Heart right ventricle (tissue), 16 donors: Measurements from ENCODE around the gene SRL. TPM values are rescaled to one million over a fixed set of nuclear protein-coding genes. Genes with fewer than 3 reads are reported as not detected.

Experiments
- ATAC-seq, 8 donors: fragments of 200-7000 bp; cut with Tn5 transposase; one replicate each; pipeline ENCODE4 v1.9.1; 2020; ENCODE audit warnings: mild to moderate bottlenecking in 8 of 8, moderate library complexity in 8 of 8, moderate number of reproducible peaks in 1 of 8
- DNase-seq, 2 donors: peaks; one replicate each; pipeline ENCODE4 v3.0.0-alpha.2; 2020
- H3K27ac ChIP-seq, 10 donors: fragments of 200-600 bp; sonication (generic) in 2 of 10; one replicate each; pipeline versions ENCODE4 v1.5.0 to v1.8.0; 2020 to 2022; ENCODE audit warnings: mild to moderate bottlenecking in 3 of 10
- H3K27me3 ChIP-seq, 7 donors: fragments of 200-600 bp; one replicate each; pipeline ENCODE4 v1.8.0; 2021 to 2022; ENCODE audit warnings: mild to moderate bottlenecking in 2 of 7
- H3K36me3 ChIP-seq, 9 donors: fragments of 200-600 bp; sonication (generic) in 1 of 9; one replicate each; pipeline versions ENCODE4 v1.5.0 to v1.8.0; 2020 to 2022; ENCODE audit warnings: mild to moderate bottlenecking in 2 of 9
- H3K4me1 ChIP-seq, 9 donors: fragments of 200-600 bp; sonication (generic) in 1 of 9; one replicate each; pipeline versions ENCODE4 v1.5.0 to v1.8.0; 2020 to 2022; ENCODE audit warnings: mild to moderate bottlenecking in 4 of 9
- H3K4me3 ChIP-seq, 10 donors: fragments of 200-600 bp; sonication (generic) in 2 of 10; one replicate each; pipeline versions ENCODE4 v1.5.0 to v1.8.0; 2020 to 2022; ENCODE audit warnings: mild to moderate bottlenecking in 7 of 10, moderate library complexity in 2 of 10
- H3K9me3 ChIP-seq, 11 donors: fragments of 200-600 bp in 10 of 11; sonication (generic) in 2 of 11; one replicate each; pipeline versions ENCODE4 v1.5.0 to v1.8.0; 2013 to 2022; ENCODE audit warnings: mild to moderate bottlenecking in 2 of 11, control low read depth in 1 of 11, moderate library complexity in 1 of 11
- WGBS, 2 donors: extraction: QIAGEN DNeasy Blood & Tissue Kit; methylation state at CpG; one replicate each; pipeline ENCODE4 v1.1.7; 2013; ENCODE audit warnings: inconsistent platforms in 1 of 2; 5-methylcytosine and 5-hydroxymethylcytosine counted together
- intact Hi-C, 10 donors: fragments of 100-400 bp; cut with DNase I; formaldehyde crosslinking; loops; one replicate each; pipeline versions ENCODE4 v1.11.1 to v1.14.2; 2022
- polyA plus RNA-seq, 2 donors: library from polyadenylated mRNA; stranded (reverse); fragments of 200-250 nt; gene quantifications; one replicate each; pipeline ENCODE4 v1.2.3, GENCODE V29; 2013
- total RNA-seq, 10 donors: library from RNA; stranded (reverse); fragmentation: NEBNext Ultra II Directional in 3 of 10; extraction: Animal tissue kit (Norgen Biotek cat#: 25700) in 3 of 10; gene quantifications; one replicate each; pipeline versions ENCODE4 v1.2.1 to v1.2.4, GENCODE V29; 2021 to 2023
- TF ChIP-seq, protein P1 (sequence below), 9 donors: fragments of 200-600 bp; sonication (generic) in 2 of 9; IDR thresholded peaks; one replicate each; pipeline versions ENCODE4 v1.5.0 to v1.8.0; 2021 to 2022; ENCODE audit warnings: antibody characterized with exemption in 9 of 9, mild to moderate bottlenecking in 5 of 9, moderate library complexity in 1 of 9
- donor health status: Arrhythmogenic right ventricular cardiomyopathy.
- donor health status: ischemic (EF 13 %, LVEDD 7.1; RV severe dilation, severe dysfunction).
- donor health status: healthy with polysubstance abuse.
- donor health status: DM: no; HTN: yes; CAD: no.
- donor health status: DM: no; HTN: no; CAD: no.
- donor health status: ischemic (EF 25% LVEDD 6.9; RV normal size, moderate dysfunction).
- donor health status: ischemic (EF 25% LVEDD 5.7; RV mildly dilated, moderate dysfunction).
- donor health status: healthy.
- donor health status: DM: yes; HTN: yes; CAD: no.
- donor health status: Ischemic cardiomyopathy.
- donor health status: ischemic (EF 35%, LVEDD 5.7; RV mildly dilated, moderate dysfunction).
- donor health status: nonischemic (EF 11% LVEDD 7.7; RV severe dilation, severe dysfunction).
- donor health status: DM: yes; HTN: yes; CAD: no.
- donor health status: PGD.
- donor health status: ischemic (EF 29% LVEDD 5.4; RV normal size, mild dysfunction).
- donor health status: nonischemic (EF 23%, LVEDD 6.1; RV moderate dilation, normal function).

Gene SRL
- total and polyA plus RNA-seq, 12 donors = 161 to 587 (median 478) TPM

GRCh38 chr16:4190086-4190485 is 51.8 kb downstream of the SRL start:
- WGBS, 2 donors = 49 to 50% methylated on average over 9 of the region's 9 CpGs

DNA sequence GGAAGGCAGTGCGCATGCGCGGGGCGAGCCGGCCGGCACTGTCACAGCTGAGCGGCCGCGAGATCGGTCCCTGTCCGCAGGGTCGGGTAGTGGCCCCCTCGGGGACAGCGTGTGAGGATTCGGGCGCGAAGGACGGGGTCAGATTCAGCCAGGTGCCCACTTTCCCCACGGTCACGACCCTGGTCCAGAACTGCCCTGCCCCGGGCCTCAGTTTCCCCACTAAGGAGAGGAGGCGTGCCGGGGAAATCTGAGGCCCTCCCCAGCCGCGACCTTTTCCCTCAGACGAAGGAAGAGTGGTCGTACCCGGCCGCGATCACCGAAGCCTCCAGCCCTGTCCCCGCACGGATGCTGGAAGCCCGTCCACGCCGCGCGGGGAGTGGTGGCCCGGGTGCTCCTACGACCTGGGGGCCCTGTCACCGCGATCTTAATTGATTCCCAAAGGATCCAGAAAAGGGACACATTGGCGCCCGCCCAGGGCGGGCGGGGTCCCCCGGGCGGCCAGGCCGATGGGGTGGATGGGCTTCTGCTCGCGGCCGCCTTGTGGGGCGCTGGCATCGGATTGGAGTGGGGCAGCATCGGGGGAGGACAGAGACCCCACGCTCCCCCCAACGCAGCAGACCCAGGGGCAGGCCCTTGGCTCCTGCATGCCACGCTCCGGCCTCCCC is 57.7 kb downstream of the SRL start:
- ATAC-seq = peak in 7 of 8 donors; percentile 0 to 53 (median 10)
- Histone ChIP-seq H3K4me3 (peak overlapping the region; percentile 23 to 84 (median 72)), H3K27ac (peak overlapping the region in 9 of 10 donors; percentile 93 to 100 (median 94)), H3K27me3 (peaks cover 0 to 11% (median 0%) of the 10 kb centered on the region in 7 donors), H3K4me1 (peaks cover 3 to 20% (median 8%) of the 10 kb centered on the region in 9 donors), H3K9me3 (peaks cover 0 to 3% (median 0%) of the 10 kb centered on the region in 11 donors), H3K36me3 (peaks cover 0 to 6% (median 0%) of the 10 kb centered on the region in 9 donors)
- intact Hi-C loops = loop anchor here in 6 of 10 donors (5.0 to 10.0 kb wide), 5 partner anchors 67 to 233 kb away; partner anchors contain the start of genes ADCY9 (in 4 of the 6) and CORO7 (in 1 of the 6)
- WGBS, 2 donors = 8 to 9% methylated on average over 54 to 59 of the region's 59 CpGs
- DNase-seq = peak in 1 of 2 donors; percentile 30
- TF ChIP-seq, protein P1, sequence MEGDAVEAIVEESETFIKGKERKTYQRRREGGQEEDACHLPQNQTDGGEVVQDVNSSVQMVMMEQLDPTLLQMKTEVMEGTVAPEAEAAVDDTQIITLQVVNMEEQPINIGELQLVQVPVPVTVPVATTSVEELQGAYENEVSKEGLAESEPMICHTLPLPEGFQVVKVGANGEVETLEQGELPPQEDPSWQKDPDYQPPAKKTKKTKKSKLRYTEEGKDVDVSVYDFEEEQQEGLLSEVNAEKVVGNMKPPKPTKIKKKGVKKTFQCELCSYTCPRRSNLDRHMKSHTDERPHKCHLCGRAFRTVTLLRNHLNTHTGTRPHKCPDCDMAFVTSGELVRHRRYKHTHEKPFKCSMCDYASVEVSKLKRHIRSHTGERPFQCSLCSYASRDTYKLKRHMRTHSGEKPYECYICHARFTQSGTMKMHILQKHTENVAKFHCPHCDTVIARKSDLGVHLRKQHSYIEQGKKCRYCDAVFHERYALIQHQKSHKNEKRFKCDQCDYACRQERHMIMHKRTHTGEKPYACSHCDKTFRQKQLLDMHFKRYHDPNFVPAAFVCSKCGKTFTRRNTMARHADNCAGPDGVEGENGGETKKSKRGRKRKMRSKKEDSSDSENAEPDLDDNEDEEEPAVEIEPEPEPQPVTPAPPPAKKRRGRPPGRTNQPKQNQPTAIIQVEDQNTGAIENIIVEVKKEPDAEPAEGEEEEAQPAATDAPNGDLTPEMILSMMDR (IDR thresholded peaks at IDR 0.05) = no peak

More at GRCh38 chr16:4190086-4190485, 51.8 kb downstream of the SRL start:
- peak in 7 of 8 donors; percentile 18 to 76 (median 62) for ATAC-seq
- TF ChIP-seq, protein P1 (IDR thresholded peaks at IDR 0.05) = no peak
- Histone ChIP-seq H3K27me3 (peaks cover 0 to 11% (median 0%) of the 10 kb centered on the region in 7 donors), H3K36me3 (peaks cover 0 to 37% (median 8%) of the 10 kb centered on the region in 9 donors), H3K27ac (peak overlapping the region in 5 of 10 donors; percentile 10 to 63 (median 31)), H3K9me3 (no peaks in the 10 kb centered on the region), H3K4me1 (peaks cover 0 to 36% (median 14%) of the 10 kb centered on the region in 9 donors), H3K4me3 (no peak overlapping the region)
- intact Hi-C loops = loop anchor here in 2 of 10 donors (10.0 kb wide), 2 partner anchors 145 to 205 kb away; no protein-coding TSS in a partner anchor
- DNase-seq = no peak

DNA sequence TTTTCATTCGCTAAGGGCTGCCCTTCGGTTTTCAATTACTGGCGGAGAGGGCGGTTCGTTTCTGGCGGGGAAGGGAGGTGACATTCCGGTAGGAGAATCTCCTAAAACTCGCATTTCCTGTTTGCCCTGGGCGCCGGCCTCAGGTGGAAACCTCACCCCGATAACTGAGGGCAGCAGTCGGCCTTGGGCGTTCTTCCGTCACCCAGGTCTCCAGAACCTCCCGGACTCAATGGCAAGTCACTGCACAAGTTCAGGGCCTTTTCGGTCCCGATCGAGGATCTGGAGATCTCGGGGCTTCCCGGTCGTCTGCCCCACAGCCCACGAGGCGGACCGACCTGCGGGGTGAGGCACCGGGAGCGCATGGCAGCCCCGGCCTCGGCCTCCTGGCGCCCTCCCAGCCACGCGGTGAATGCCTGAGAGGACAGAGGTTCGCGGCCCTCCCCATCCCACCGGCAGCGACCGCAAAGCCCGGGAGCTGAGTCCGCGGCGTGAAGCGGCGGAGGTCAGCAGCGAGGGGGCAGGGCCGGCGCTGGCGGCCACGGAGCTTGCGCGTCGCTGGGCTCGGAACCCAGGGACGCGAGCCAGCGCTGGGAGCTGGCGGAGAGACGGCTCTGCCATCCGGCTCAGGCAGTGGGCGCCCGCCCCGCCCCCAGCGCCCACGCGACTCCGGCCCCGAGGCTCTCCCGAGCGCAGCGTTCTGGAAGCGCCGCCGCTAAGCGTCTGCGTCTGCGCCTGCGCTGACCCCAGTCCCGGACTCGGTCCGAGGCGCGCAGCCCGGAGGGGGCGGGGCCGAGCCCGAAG is 58.4 kb downstream of the SRL start:
- ATAC-seq = peak; percentile 95 to 98 (median 96)

More for the DNA sequence above, 58.4 kb downstream of the SRL start:
- Histone ChIP-seq H3K9me3 (peaks cover 0 to 3% (median 0%) of the 10 kb centered on the region in 11 donors), H3K4me3 (peak overlapping the region; percentile 62 to 84 (median 72)), H3K4me1 (peaks cover 3 to 20% (median 8%) of the 10 kb centered on the region in 9 donors), H3K36me3 (peaks cover 0 to 6% (median 0%) of the 10 kb centered on the region in 9 donors), H3K27ac (peak overlapping the region; percentile 79 to 100 (median 94)), H3K27me3 (peaks cover 0 to 13% (median 0%) of the 10 kb centered on the region in 7 donors)
- 1% methylated on average over 83 to 85 of the region's 85 CpGs for WGBS, 2 donors
- TF ChIP-seq, protein P1 (IDR thresholded peaks at IDR 0.05) = peak in 4 of 9 donors; percentile 11 to 45 (median 42)
- intact Hi-C loops = loop anchor here in 6 of 10 donors (5.0 to 10.0 kb wide), 5 partner anchors 66 to 234 kb away; partner anchors contain the start of genes ADCY9 (in 4 of the 6) and CORO7 (in 1 of the 6)
- peak; percentile 91 to 97 for DNase-seq
